Osteocyte (in vitro differentiated cells): ENCODE data around the gene GRB14. TPM values are rescaled to one million over a fixed set of nuclear protein-coding genes. Genes with fewer than 3 reads are reported as not detected.
A peak's percentile ranks its signal among the peaks of the same experiment; 100 is the strongest.

Experiments used
- DNase-seq: peaks from one replicate; pipeline ENCODE4 v3.0.0; 2021; ENCODE audit warnings: mixed read lengths; ENCODE audit not compliant: unreplicated experiment; ENCODE audit errors: extremely low spot score
- H3K27ac Mint-ChIP-seq: one replicate; pipeline ENCODE4 v1.8.0; 2021; ENCODE audit warnings: mild to moderate bottlenecking, mixed read lengths; ENCODE audit not compliant: unreplicated experiment
- H3K27me3 Mint-ChIP-seq: one replicate; pipeline ENCODE4 v1.8.0; 2021; ENCODE audit warnings: mixed read lengths; ENCODE audit not compliant: unreplicated experiment
- H3K36me3 Mint-ChIP-seq: one replicate; pipeline ENCODE4 v1.8.0; 2021; ENCODE audit warnings: mixed read lengths; ENCODE audit not compliant: unreplicated experiment
- H3K4me1 Mint-ChIP-seq: one replicate; pipeline ENCODE4 v1.8.0; 2021; ENCODE audit warnings: mixed read lengths; ENCODE audit not compliant: unreplicated experiment
- H3K4me3 Mint-ChIP-seq: one replicate; pipeline ENCODE4 v1.8.0; 2021; ENCODE audit warnings: mild to moderate bottlenecking, moderate library complexity, mixed read lengths; ENCODE audit not compliant: unreplicated experiment
- H3K9me3 Mint-ChIP-seq: one replicate; pipeline ENCODE4 v1.8.0; 2021; ENCODE audit warnings: mixed read lengths; ENCODE audit not compliant: unreplicated experiment
- total RNA-seq: library from RNA; stranded (reverse); gene quantifications from 2 replicates; pipeline ENCODE4 v1.2.1, GENCODE V29; 2021
- TF ChIP-seq, protein P1 (sequence below): fragments of 200-600 bp; sonication (generic); IDR thresholded peaks from 2 replicates; pipeline ENCODE4 v1.5.0; 2021; ENCODE audit warnings: antibody characterized with exemption, mild to moderate bottlenecking, moderate library complexity

GRB14 gene
- total RNA-seq, 1 donor from 2014 or later: 0.83 TPM

DNA sequence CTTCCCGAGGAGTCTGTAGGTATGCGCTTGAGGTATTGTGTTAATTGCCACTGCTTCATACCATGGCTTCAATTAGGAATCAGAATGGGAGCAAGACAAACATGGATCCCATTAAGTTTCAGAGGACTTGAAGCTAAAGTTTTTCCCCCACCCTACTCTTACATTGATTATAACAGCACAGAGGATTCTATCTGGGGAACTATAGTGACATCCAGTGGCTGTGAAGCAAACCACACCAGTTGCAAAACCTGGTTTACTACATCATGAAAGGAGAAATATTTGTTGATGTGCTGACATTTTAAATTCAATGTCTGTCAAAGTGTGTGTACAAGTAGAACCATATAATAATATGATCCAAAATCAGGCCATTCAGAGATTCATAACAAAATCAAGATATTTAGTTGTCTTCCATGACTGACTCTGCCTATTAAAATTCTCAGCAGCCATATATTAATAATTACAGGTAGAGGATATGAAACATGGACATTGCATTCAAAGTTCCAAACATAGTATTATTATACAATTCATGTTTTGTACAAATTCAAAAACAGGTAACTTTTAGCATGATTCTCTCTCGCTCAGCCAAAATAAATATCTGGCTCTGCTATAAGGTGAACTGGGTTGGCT lies 82.9 kb downstream of the GRB14 start:
- no peak overlapping the region for H3K4me3 Mint-ChIP-seq
- TF ChIP-seq, protein P1, sequence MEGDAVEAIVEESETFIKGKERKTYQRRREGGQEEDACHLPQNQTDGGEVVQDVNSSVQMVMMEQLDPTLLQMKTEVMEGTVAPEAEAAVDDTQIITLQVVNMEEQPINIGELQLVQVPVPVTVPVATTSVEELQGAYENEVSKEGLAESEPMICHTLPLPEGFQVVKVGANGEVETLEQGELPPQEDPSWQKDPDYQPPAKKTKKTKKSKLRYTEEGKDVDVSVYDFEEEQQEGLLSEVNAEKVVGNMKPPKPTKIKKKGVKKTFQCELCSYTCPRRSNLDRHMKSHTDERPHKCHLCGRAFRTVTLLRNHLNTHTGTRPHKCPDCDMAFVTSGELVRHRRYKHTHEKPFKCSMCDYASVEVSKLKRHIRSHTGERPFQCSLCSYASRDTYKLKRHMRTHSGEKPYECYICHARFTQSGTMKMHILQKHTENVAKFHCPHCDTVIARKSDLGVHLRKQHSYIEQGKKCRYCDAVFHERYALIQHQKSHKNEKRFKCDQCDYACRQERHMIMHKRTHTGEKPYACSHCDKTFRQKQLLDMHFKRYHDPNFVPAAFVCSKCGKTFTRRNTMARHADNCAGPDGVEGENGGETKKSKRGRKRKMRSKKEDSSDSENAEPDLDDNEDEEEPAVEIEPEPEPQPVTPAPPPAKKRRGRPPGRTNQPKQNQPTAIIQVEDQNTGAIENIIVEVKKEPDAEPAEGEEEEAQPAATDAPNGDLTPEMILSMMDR: peak; percentile 81

DNA sequence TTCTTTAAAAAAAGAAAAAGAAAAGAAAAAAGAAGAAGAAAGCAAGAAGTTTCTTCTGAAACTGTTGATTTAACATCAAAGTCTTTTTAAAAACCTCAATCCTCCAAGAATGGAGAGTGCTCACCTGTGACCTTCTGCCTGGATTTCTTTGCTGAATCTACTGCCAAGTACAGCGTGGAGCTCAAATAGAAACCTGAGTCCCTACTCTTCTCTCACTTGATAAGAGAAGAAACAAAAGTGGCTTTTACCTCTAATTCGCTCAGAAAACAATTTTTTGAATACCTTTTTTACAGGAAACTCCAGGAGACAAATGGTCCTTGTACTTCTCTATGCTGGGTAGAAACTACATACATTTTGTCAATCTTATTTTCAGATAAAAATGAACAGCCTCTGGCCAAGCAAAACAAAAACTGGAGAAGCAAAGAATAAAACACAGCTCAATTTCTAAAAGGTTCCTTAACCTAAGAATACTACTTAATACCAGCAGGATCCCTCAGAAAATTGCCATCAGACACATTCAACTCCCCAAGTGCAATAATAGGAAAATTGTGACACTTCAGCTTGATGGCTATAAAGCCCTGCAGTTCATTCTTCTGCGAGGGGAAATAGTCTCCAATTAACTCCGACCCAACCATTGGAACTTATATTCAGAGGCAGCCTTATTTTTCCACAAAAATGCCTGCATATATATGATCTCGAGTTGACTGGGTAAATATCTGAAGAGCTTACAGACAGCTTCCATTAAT lies 85.8 kb downstream of the GRB14 start:
- peaks cover 9% of the 10 kb centered on the region for H3K4me1 Mint-ChIP-seq
- peak overlapping the region; percentile 54 for H3K27ac Mint-ChIP-seq
- H3K4me3 Mint-ChIP-seq: no peak overlapping the region
- TF ChIP-seq, protein P1: no peak
- H3K36me3 Mint-ChIP-seq: no peaks in the 10 kb centered on the region
- DNase-seq: no peak
- peaks cover 3% of the 10 kb centered on the region for H3K27me3 Mint-ChIP-seq
- H3K9me3 Mint-ChIP-seq: no peaks in the 10 kb centered on the region

More for the DNA sequence above, 82.9 kb downstream of the GRB14 start:
- DNase-seq: no peak
- no peak overlapping the region for H3K27ac Mint-ChIP-seq
- H3K4me1 Mint-ChIP-seq: peaks cover 21% of the 10 kb centered on the region
- H3K27me3 Mint-ChIP-seq: no peaks in the 10 kb centered on the region
- H3K36me3 Mint-ChIP-seq: no peaks in the 10 kb centered on the region
- H3K9me3 Mint-ChIP-seq: no peaks in the 10 kb centered on the region

DNA sequence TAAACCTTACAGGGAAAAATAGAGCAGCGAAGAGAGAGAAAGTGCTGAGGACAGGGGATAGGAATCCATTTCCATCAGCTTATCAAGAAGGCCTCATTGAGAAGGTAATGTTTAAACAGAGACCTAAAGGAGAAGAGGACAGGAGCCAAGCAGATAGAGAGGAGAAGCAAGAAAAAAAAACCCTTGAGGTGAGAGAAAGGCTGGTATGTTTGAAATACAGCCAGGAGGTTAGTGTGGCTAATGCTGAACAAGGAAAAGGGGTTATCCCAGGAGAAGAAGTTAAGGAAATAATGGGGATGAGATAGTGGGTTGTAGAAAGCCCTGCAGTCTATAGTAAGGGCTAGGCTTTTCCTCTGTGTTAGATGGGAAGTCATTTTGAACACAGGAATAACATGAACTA lies 90.8 kb downstream of the GRB14 start:
- DNase-seq: no peak
- H3K36me3 Mint-ChIP-seq: no peaks in the 10 kb centered on the region
- TF ChIP-seq, protein P1: no peak
- no peak overlapping the region for H3K27ac Mint-ChIP-seq
- H3K4me3 Mint-ChIP-seq: no peak overlapping the region
- H3K27me3 Mint-ChIP-seq: peaks cover 3% of the 10 kb centered on the region
- H3K4me1 Mint-ChIP-seq: peaks cover 3% of the 10 kb centered on the region
- no peaks in the 10 kb centered on the region for H3K9me3 Mint-ChIP-seq

DNA sequence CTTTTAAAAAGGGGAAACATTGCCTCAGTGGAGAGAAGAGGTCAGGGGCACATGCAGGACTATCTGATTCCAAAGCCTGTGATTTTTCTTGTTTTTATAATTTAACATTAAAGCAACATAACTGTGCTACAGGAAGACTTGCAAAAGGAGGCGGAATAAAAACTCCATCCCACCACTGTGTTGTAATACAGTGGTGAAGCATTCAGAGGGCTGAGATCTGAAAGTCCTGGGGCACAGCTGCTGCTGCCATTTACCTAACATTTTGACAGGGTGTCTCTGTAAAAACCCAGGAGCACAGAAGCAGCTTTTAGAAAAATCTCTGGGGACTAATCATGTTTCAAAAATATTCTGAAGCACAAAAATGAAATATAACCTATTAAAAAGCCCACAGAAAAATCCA lies 97.6 kb downstream of the GRB14 start:
- H3K4me3 Mint-ChIP-seq: no peak overlapping the region
- no peak for DNase-seq
- peaks cover 4% of the 10 kb centered on the region for H3K36me3 Mint-ChIP-seq
- H3K27me3 Mint-ChIP-seq: no peaks in the 10 kb centered on the region
- peaks cover 15% of the 10 kb centered on the region for H3K4me1 Mint-ChIP-seq
- TF ChIP-seq, protein P1: no peak
- H3K27ac Mint-ChIP-seq: no peak overlapping the region
- H3K9me3 Mint-ChIP-seq: peaks cover 24% of the 10 kb centered on the region

DNA sequence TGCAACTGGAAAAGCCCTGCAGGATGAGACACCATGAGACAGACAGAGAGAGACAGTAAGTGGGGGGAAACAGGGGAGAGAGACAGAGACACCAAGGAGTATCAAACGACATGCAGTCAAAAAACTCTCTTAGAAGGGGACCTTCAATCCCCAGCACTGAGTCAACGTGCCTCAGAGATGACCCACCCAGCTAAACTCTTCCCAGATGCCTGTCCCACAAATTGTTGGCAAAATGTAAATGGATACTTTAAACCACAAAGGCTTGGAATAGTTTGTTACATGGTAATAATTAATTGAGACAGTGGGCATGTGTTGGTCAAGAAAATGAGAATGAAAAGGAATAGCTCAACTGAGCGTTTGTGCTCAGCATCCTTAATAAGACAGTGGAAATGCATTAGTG lies 98.3 kb downstream of the GRB14 start:
- peaks cover 8% of the 10 kb centered on the region for H3K36me3 Mint-ChIP-seq
- DNase-seq: no peak
- no peak overlapping the region for H3K27ac Mint-ChIP-seq
- no peaks in the 10 kb centered on the region for H3K27me3 Mint-ChIP-seq
- TF ChIP-seq, protein P1: no peak
- peaks cover 15% of the 10 kb centered on the region for H3K4me1 Mint-ChIP-seq
- H3K4me3 Mint-ChIP-seq: no peak overlapping the region
- peaks cover 31% of the 10 kb centered on the region for H3K9me3 Mint-ChIP-seq
